SK-N-SH treated with all-trans-retinoic acid at 6 μM for 48 hours (cell line): ENCODE data around the gene ARHGAP33.

Experiments
- ARNTL ChIP-seq: fragments of 450-650 bp; formaldehyde crosslinking; IDR thresholded peaks from 2 replicates; pipeline ENCODE4 v1.5.0; 2020; ENCODE audit warnings: low read depth, mild to moderate bottlenecking, moderate library complexity, borderline replicate concordance
- BACH2 ChIP-seq: fragments of 250-450 bp; sonication (Bioruptor Pico); IDR thresholded peaks from 2 replicates; pipeline ENCODE4 v1.9.0; 2021; ENCODE audit warnings: mild to moderate bottlenecking, borderline replicate concordance
- ESRRG ChIP-seq: fragments of 250-450 bp; sonication (Bioruptor Pico); IDR thresholded peaks from 2 replicates; pipeline ENCODE4 v1.6.1; 2021; ENCODE audit warnings: mild to moderate bottlenecking
- ISL1 ChIP-seq: fragments of 250-450 bp; sonication (Bioruptor Pico); IDR thresholded peaks from 2 replicates; pipeline ENCODE4 v2.1.2; 2022; ENCODE audit warnings: mild to moderate bottlenecking, moderate library complexity
- SNAI2 ChIP-seq: fragments of 250-450 bp; sonication (Bioruptor Pico); IDR thresholded peaks from 2 replicates; pipeline ENCODE4 v1.5.0; 2020; ENCODE audit warnings: mild to moderate bottlenecking, moderate library complexity
- TF ChIP-seq, protein P1 (sequence below): fragments of 250-450 bp; sonication (Bioruptor Pico); IDR thresholded peaks from 2 replicates; pipeline ENCODE4 v1.8.0; 2020; ENCODE audit warnings: mild to moderate bottlenecking, moderate library complexity, borderline replicate concordance
- TF ChIP-seq, protein P2 (sequence below): fragments of 250-450 bp; sonication (Bioruptor Pico); IDR thresholded peaks from 2 replicates; pipeline ENCODE4 v1.5.1; 2021; ENCODE audit warnings: mild to moderate bottlenecking, moderate library complexity
- TF ChIP-seq, protein P3 (sequence below): fragments of 250-450 bp; sonication (Bioruptor Pico); IDR thresholded peaks from 2 replicates; pipeline ENCODE4 v1.5.1; 2020; ENCODE audit warnings: low read depth, mild to moderate bottlenecking, moderate library complexity

DNA sequence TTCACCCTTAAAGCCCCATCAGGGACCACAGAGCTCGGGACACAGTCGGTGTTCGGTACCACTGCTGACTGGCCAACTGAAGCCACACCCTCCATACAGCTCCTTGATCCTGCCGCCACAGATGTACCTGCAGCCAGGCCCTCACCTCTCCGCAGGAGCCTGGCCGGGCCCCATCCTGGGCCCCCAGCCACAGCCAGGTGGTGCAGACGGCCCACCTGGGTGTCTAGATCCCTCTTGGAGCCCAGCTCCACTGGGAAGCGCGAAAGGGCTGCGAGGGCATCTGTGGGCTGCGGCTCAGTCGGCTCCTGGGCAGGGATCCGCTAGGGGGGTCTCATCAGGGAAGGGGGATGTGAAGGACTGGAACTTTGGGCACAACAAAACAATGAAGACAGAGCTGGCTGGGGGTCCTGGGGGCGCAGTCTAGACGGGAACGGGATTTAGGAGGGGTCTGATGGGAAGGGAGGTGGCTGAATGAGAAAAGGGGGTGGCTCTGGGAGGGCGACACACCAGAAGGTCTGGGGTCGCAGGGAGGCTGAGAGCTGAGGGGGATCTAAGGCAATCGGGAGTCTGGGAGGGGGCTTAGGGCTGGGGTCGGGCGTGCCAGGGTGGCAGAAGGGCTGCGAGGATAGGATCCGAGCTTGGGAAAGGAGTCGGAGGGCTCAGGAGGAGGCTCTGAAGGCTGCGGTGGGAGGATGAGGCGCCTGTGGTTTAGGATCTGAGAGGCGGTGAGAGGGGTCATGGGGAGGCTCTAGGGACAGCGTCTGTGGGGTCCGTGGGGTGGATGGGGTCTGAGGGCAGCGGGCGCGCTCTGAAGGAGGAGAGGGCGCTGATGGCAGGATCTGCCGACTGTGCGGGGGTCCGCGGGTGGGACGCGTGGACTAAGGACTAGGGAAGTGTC lies 21.5 kb downstream of the ARHGAP33 start:
- TF ChIP-seq, protein P1, sequence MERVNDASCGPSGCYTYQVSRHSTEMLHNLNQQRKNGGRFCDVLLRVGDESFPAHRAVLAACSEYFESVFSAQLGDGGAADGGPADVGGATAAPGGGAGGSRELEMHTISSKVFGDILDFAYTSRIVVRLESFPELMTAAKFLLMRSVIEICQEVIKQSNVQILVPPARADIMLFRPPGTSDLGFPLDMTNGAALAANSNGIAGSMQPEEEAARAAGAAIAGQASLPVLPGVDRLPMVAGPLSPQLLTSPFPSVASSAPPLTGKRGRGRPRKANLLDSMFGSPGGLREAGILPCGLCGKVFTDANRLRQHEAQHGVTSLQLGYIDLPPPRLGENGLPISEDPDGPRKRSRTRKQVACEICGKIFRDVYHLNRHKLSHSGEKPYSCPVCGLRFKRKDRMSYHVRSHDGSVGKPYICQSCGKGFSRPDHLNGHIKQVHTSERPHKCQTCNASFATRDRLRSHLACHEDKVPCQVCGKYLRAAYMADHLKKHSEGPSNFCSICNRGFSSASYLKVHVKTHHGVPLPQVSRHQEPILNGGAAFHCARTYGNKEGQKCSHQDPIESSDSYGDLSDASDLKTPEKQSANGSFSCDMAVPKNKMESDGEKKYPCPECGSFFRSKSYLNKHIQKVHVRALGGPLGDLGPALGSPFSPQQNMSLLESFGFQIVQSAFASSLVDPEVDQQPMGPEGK (CRISPR knock-in tag): no peak
- TF ChIP-seq, protein P2, sequence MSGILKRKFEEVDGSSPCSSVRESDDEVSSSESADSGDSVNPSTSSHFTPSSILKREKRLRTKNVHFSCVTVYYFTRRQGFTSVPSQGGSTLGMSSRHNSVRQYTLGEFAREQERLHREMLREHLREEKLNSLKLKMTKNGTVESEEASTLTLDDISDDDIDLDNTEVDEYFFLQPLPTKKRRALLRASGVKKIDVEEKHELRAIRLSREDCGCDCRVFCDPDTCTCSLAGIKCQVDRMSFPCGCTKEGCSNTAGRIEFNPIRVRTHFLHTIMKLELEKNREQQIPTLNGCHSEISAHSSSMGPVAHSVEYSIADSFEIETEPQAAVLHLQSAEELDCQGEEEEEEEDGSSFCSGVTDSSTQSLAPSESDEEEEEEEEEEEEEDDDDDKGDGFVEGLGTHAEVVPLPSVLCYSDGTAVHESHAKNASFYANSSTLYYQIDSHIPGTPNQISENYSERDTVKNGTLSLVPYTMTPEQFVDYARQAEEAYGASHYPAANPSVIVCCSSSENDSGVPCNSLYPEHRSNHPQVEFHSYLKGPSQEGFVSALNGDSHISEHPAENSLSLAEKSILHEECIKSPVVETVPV (CRISPR knock-in tag): no peak
- TF ChIP-seq ISL1 (CRISPR knock-in tag) (no peak), ESRRG (CRISPR knock-in tag) (no peak), ARNTL (no peak), SNAI2 (no peak), BACH2 (CRISPR knock-in tag) (no peak)
- TF ChIP-seq, protein P3, sequence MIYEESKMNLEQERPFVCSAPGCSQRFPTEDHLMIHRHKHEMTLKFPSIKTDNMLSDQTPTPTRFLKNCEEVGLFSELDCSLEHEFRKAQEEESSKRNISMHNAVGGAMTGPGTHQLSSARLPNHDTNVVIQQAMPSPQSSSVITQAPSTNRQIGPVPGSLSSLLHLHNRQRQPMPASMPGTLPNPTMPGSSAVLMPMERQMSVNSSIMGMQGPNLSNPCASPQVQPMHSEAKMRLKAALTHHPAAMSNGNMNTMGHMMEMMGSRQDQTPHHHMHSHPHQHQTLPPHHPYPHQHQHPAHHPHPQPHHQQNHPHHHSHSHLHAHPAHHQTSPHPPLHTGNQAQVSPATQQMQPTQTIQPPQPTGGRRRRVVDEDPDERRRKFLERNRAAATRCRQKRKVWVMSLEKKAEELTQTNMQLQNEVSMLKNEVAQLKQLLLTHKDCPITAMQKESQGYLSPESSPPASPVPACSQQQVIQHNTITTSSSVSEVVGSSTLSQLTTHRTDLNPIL (CRISPR knock-in tag): no peak
